Measurements from ENCODE around the gene ROR2.

DNA sequence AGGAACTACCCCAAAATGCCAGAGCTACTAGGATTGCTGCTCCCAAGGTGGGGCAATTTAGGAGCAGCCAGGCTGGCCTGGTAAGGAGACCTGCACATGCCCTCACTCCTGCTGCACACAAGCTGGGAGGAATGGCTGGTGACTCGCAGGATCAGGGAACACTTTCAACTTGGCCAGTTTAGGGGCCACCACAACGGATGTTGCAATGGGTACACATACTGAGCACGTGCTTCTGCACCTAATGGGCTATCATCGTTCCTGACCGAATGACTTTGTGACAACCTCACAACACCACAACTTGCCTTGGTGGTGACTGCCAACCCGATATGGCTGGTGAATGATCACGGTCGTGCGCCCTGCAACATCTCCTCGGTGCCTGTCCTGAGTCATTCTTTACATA lies 172.0 kb downstream of the ROR2 start:
- TF ChIP-seq, protein P1, sequence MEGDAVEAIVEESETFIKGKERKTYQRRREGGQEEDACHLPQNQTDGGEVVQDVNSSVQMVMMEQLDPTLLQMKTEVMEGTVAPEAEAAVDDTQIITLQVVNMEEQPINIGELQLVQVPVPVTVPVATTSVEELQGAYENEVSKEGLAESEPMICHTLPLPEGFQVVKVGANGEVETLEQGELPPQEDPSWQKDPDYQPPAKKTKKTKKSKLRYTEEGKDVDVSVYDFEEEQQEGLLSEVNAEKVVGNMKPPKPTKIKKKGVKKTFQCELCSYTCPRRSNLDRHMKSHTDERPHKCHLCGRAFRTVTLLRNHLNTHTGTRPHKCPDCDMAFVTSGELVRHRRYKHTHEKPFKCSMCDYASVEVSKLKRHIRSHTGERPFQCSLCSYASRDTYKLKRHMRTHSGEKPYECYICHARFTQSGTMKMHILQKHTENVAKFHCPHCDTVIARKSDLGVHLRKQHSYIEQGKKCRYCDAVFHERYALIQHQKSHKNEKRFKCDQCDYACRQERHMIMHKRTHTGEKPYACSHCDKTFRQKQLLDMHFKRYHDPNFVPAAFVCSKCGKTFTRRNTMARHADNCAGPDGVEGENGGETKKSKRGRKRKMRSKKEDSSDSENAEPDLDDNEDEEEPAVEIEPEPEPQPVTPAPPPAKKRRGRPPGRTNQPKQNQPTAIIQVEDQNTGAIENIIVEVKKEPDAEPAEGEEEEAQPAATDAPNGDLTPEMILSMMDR (IDR thresholded peaks at IDR 0.05): no peak
- no peak for TF ChIP-seq POLR2A (IDR thresholded peaks at IDR 0.05)
